ENCODE results near the gene PLCH1.

PLCH1 gene

DNA sequence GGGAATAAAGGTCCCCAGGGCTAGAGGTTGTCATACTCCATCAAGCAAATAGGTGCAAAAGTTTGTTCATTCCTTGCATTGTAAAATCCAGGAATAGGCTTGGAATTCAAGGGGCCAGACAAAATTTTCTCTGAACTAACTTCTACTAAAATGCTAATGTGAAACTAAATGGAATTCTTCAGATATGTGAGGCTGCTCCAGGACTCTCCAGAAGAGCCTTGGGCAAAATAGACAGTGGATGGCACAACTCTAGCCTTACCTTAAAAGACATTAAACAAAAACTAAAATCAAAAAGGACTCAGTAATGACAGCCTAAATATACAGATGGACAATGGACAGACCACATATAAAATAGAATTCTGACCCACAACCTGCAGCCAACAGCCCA is 320.6 kb downstream of the PLCH1 start:
- no peak for TF ChIP-seq GABPA (IDR thresholded peaks at IDR 0.05; ENCODE audit: low read depth)
- TF ChIP-seq CTCF (IDR thresholded peaks at IDR 0.05; ENCODE audit: insufficient read depth, low read length): no peak
- TF ChIP-seq SPI1 (IDR thresholded peaks at IDR 0.05; ENCODE audit: borderline replicate concordance, low read depth): no peak
- TF ChIP-seq REST (IDR thresholded peaks at IDR 0.05; ENCODE audit: insufficient replicate concordance, low read depth): no peak
- TF ChIP-seq POLR2AphosphoS5 (IDR thresholded peaks at IDR 0.05; ENCODE audit: low read depth): no peak
- H3K27ac ChIP-seq (replicated peaks): no peak overlapping the region

GRCh38 chr3:155423526-155424322 is 321.1 kb downstream of the PLCH1 start:
- Histone ChIP-seq H3K4me3 (replicated peaks; ENCODE audit: insufficient read depth, low read length) (no peak overlapping the region), H3K27me3 (ENCODE audit: insufficient read depth, poor library complexity, severe bottlenecking) (no peaks in the 10 kb centered on the region), H3K27ac (replicated peaks) (no peak overlapping the region)
- no peak for DNase-seq (ENCODE audit: low read depth in 1 of 2, low spot score in 1 of 2)
- no peak for TF ChIP-seq CTCF (IDR thresholded peaks at IDR 0.05; ENCODE audit: insufficient read depth, low read length)
- no peak for TF ChIP-seq REST (IDR thresholded peaks at IDR 0.05; ENCODE audit: insufficient replicate concordance, low read depth)
- TF ChIP-seq SPI1 (IDR thresholded peaks at IDR 0.05; ENCODE audit: borderline replicate concordance, low read depth): no peak
- no peak for TF ChIP-seq GABPA (IDR thresholded peaks at IDR 0.05; ENCODE audit: low read depth)
- TF ChIP-seq POLR2AphosphoS5 (IDR thresholded peaks at IDR 0.05; ENCODE audit: low read depth): no peak

More for the DNA sequence above, 320.6 kb downstream of the PLCH1 start:
- Histone ChIP-seq H3K4me3 (replicated peaks; ENCODE audit: insufficient read depth, low read length) (no peak overlapping the region), H3K27me3 (ENCODE audit: insufficient read depth, poor library complexity, severe bottlenecking) (no peaks in the 10 kb centered on the region)
- DNase-seq (ENCODE audit: low read depth in 1 of 2, low spot score in 1 of 2): no peak

- no peak overlapping the region for H3K4me3 ChIP-seq (replicated peaks; ENCODE audit: insufficient read depth, low read length)
- no peak for DNase-seq (ENCODE audit: low read depth in 1 of 2, low spot score in 1 of 2)
- H3K27me3 ChIP-seq (ENCODE audit: insufficient read depth, poor library complexity, severe bottlenecking): no peaks in the 10 kb centered on the region
- H3K27ac ChIP-seq (replicated peaks): no peak overlapping the region
- TF ChIP-seq SPI1 (IDR thresholded peaks at IDR 0.05; ENCODE audit: borderline replicate concordance, low read depth): no peak
These were observed 323.9 kb downstream of the PLCH1 start for GRCh38 chr3:155420881-155421486.

DNA sequence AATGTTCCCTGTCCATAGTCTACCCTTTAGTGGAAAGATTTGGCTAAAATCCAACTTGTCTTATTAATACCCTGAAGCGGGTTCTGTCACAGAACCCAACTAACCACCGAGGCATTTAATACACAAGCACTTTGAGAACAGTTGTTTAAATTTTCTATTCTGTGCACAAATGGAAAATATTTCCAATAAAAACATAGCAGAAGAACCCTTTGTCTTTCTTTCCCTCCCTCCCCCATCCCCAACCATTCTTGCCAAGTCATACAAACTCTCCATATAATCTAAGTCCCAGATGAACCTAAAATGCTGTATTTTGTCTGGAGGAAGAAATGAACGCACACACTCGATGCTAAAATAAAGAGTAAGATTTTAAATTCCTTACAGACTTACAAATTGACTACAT is 324.5 kb downstream of the PLCH1 start:
- TF ChIP-seq REST (IDR thresholded peaks at IDR 0.05; ENCODE audit: insufficient replicate concordance, low read depth) (no peak), POLR2AphosphoS5 (IDR thresholded peaks at IDR 0.05; ENCODE audit: low read depth) (no peak), SPI1 (IDR thresholded peaks at IDR 0.05; ENCODE audit: borderline replicate concordance, low read depth) (no peak), GABPA (IDR thresholded peaks at IDR 0.05; ENCODE audit: low read depth) (no peak), CTCF (IDR thresholded peaks at IDR 0.05; ENCODE audit: insufficient read depth, low read length) (no peak)
- Histone ChIP-seq H3K27me3 (ENCODE audit: insufficient read depth, poor library complexity, severe bottlenecking) (no peaks in the 10 kb centered on the region), H3K4me3 (replicated peaks; ENCODE audit: insufficient read depth, low read length) (no peak overlapping the region), H3K27ac (replicated peaks) (no peak overlapping the region)
- no peak for DNase-seq (ENCODE audit: low read depth in 1 of 2, low spot score in 1 of 2)

Measured in HL-60 (cell line).